ENCODE results near the gene MDH1. TPM values are rescaled to one million over a fixed set of nuclear protein-coding genes. Genes with fewer than 3 reads are reported as not detected.

Gene MDH1
- total and polyA plus RNA-seq, 2 donors (not counting 1 experiment from before 2014, with no cell fraction given), result 159 to 267 TPM

DNA sequence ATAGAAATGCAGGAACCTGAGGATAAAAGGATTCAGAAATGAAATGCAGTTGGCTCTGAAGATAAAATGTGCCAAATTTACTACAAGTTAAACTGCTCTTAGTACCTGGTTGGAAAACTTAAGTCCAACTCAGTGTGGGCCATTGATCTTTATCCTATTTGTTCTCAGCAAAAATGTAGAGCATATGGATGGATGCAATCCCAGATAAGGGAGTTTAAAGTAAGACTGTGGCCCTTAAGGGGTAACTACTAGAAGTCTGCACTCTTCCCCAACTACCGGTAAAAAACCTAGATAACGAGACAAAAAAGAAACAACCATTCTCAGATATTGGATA lies 63.9 kb downstream of the MDH1 start:
- DNase-seq (ENCODE audit: low read depth in 2 of 2), result no peak
- H2AFZ ChIP-seq (ENCODE audit: low read length), result no peak overlapping the region
- TF ChIP-seq, protein P1, sequence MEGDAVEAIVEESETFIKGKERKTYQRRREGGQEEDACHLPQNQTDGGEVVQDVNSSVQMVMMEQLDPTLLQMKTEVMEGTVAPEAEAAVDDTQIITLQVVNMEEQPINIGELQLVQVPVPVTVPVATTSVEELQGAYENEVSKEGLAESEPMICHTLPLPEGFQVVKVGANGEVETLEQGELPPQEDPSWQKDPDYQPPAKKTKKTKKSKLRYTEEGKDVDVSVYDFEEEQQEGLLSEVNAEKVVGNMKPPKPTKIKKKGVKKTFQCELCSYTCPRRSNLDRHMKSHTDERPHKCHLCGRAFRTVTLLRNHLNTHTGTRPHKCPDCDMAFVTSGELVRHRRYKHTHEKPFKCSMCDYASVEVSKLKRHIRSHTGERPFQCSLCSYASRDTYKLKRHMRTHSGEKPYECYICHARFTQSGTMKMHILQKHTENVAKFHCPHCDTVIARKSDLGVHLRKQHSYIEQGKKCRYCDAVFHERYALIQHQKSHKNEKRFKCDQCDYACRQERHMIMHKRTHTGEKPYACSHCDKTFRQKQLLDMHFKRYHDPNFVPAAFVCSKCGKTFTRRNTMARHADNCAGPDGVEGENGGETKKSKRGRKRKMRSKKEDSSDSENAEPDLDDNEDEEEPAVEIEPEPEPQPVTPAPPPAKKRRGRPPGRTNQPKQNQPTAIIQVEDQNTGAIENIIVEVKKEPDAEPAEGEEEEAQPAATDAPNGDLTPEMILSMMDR (conservative IDR thresholded peaks at IDR 0.05 in 1 of 2, IDR thresholded peaks at IDR 0.05 in 1 of 2; ENCODE audit: low read depth in 1 of 2, low read length in 2 of 2), result no peak
- no peak for TF ChIP-seq EZH2 (IDR thresholded peaks at IDR 0.05; ENCODE audit: low read length, missing control alignments)
- no peak overlapping the region for H3K4me3 ChIP-seq (replicated peaks in 1 of 4; ENCODE audit: control extremely low read depth in 1 of 4, insufficient read depth in 1 of 4, low read depth in 3 of 4, low read length in 4 of 4)
- H3K36me3 ChIP-seq (ENCODE audit: control insufficient read depth, insufficient read depth, low read length), result no peaks in the 10 kb centered on the region
- H3K9me3 ChIP-seq (ENCODE audit: control insufficient read depth, insufficient read depth, low read depth, low read length), result no peaks in the 10 kb centered on the region
- H3K4me1 ChIP-seq (ENCODE audit: control insufficient read depth, extremely low read depth, insufficient read depth, low read length), result no peaks in the 10 kb centered on the region
- H3K9ac ChIP-seq (ENCODE audit: insufficient read depth, low read length), result no peak overlapping the region
- H3K27ac ChIP-seq (ENCODE audit: insufficient read depth, low read length), result no peak overlapping the region
- no peaks in the 10 kb centered on the region for H3K79me2 ChIP-seq (ENCODE audit: control insufficient read depth, insufficient read depth, low read length)
- H3K27me3 ChIP-seq (ENCODE audit: control insufficient read depth, insufficient read depth, low read length), result no peaks in the 10 kb centered on the region
- no peak overlapping the region for H3K4me2 ChIP-seq (ENCODE audit: extremely low read depth, insufficient read depth, low read length)
- H4K20me1 ChIP-seq (ENCODE audit: control insufficient read depth, extremely low read depth, insufficient read depth, low read length), result no peaks in the 10 kb centered on the region

DNA sequence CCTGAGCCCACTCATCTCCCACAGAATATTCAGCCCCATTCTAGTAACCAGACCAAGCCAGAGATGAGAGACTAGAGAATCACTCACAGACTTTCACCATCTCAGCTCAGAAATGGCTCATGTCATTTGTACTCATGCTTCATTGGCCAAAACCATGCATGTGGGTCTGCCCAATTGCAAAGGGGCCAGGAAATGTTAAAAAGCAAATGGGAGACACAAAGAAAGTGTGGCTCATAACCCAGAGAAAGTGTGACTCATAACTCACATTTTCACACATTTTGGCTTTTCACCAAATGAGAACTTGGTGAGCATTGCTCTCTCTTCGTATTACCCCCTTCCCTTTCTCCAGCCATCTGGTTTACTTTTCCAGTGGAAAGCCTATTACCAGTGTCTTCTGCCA lies 66.2 kb downstream of the MDH1 start:
- peak; percentile 9 to 75 for DNase-seq (ENCODE audit: low read depth in 2 of 2)
- no peak overlapping the region for H3K27ac ChIP-seq (ENCODE audit: insufficient read depth, low read length)
- no peaks in the 10 kb centered on the region for H3K4me1 ChIP-seq (ENCODE audit: control insufficient read depth, extremely low read depth, insufficient read depth, low read length)
- H3K79me2 ChIP-seq (ENCODE audit: control insufficient read depth, insufficient read depth, low read length), result no peaks in the 10 kb centered on the region
- no peak overlapping the region for H2AFZ ChIP-seq (ENCODE audit: low read length)
- no peaks in the 10 kb centered on the region for H3K9me3 ChIP-seq (ENCODE audit: control insufficient read depth, insufficient read depth, low read depth, low read length)
- no peak overlapping the region for H3K9ac ChIP-seq (ENCODE audit: insufficient read depth, low read length)
- H4K20me1 ChIP-seq (ENCODE audit: control insufficient read depth, extremely low read depth, insufficient read depth, low read length), result no peaks in the 10 kb centered on the region
- no peak overlapping the region for H3K4me2 ChIP-seq (ENCODE audit: extremely low read depth, insufficient read depth, low read length)
- no peaks in the 10 kb centered on the region for H3K27me3 ChIP-seq (ENCODE audit: control insufficient read depth, insufficient read depth, low read length)
- no peak overlapping the region for H3K4me3 ChIP-seq (replicated peaks in 1 of 4; ENCODE audit: control extremely low read depth in 1 of 4, insufficient read depth in 1 of 4, low read depth in 3 of 4, low read length in 4 of 4)
- TF ChIP-seq, protein P1 (conservative IDR thresholded peaks at IDR 0.05 in 1 of 2, IDR thresholded peaks at IDR 0.05 in 1 of 2; ENCODE audit: low read depth in 1 of 2, low read length in 2 of 2), result no peak
- TF ChIP-seq EZH2 (IDR thresholded peaks at IDR 0.05; ENCODE audit: low read length, missing control alignments), result no peak
- no peaks in the 10 kb centered on the region for H3K36me3 ChIP-seq (ENCODE audit: control insufficient read depth, insufficient read depth, low read length)

Other genes with a start within 250 kb of the MDH1 start
- gene WDPCP, start 486 bp upstream of the MDH1 start, total RNA-seq, result 8.4 and 8.7 TPM in 2 replicates
- gene WDPCP, start 486 bp upstream of the MDH1 start, polyA plus RNA-seq, result 3.5 and 5.2 TPM in 2 replicates